ENCODE measurements around the gene CDC42BPB. TPM values are rescaled to one million over a fixed set of nuclear protein-coding genes. Genes with fewer than 3 reads are reported as not detected.

The CDC42BPB gene
- total RNA-seq, 2 experiments from 2014 or later = 6.6 to 7.6 TPM

DNA sequence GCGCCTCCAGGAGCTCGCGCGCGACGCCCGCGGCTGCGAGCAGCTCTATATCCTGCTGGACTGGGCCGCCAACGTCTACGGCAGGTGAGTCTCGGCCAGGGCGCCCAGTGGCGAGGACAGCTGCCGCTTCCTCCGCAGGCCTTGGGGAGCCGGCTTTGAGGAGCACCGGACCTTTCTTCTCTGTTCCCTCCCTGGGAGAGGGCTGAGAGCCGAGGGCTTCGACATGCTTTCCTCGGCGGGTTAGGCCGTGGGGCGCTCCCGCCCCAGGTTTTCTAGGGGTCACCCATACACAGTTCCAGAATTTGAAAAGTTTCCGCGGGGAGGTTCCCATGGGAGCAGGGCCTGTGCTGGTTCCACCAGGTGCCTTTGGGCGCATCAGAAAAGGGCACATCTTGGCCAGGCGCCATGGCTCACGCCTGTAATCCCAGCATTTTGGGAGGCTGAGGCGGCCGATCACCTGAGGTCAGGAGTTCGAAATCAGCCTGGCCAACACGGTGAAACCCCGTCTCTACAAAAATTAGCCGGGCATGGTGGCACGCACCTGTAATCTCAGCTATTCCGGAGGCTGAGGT lies 45.4 kb upstream of the CDC42BPB start:
- no peaks in the 10 kb centered on the region for H3K36me3 ChIP-seq (ENCODE audit: insufficient read depth, low read length)
- H3K4me1 ChIP-seq (ENCODE audit: insufficient read depth, low read length) = peaks cover 20% of the 10 kb centered on the region
- H3K4me3 Mint-ChIP-seq = no peak overlapping the region
- peaks cover 40% of the 10 kb centered on the region for H3K27me3 Mint-ChIP-seq
- no peak for TF ChIP-seq CTCF (IDR thresholded peaks at IDR 0.05)
- peaks cover 0 to 19% of the 10 kb centered on the region in 2 experiments for H3K9me3 ChIP-seq (ENCODE audit: control insufficient read depth in 1 of 2, insufficient read depth in 1 of 2, low read length in 2 of 2)
- DNase-seq = no peak
- intact Hi-C loops (cut with DNase I, micrococcal nuclease) = loop anchor here in 1 of 2 experiments (10.0 kb wide), 1 partner anchor 82 kb away; no protein-coding TSS in a partner anchor
- peaks cover 30 to 33% of the 10 kb centered on the region in 2 experiments for H3K27me3 ChIP-seq (ENCODE audit: control insufficient read depth in 1 of 2, insufficient read depth in 2 of 2, low read length in 2 of 2)
- H3K4me1 Mint-ChIP-seq (ENCODE audit: low read depth) = peaks cover 10% of the 10 kb centered on the region
- H3K9me3 Mint-ChIP-seq = no peaks in the 10 kb centered on the region
- ChIA-PET POLR2A (no interaction called here), CTCF (no interaction called here)
- H3K4me3 ChIP-seq (ENCODE audit: low read length) = no peak overlapping the region
- no peak for ATAC-seq (ENCODE audit: poor library complexity)
- H3K27ac Mint-ChIP-seq = no peak overlapping the region
- H3K27ac ChIP-seq (ENCODE audit: low read depth in 1 of 2, low read length in 2 of 2) = no peak overlapping the region
- H3K36me3 Mint-ChIP-seq (ENCODE audit: low read depth) = no peaks in the 10 kb centered on the region

GRCh38 chr14:103101963-103102688 lies 44.8 kb upstream of the CDC42BPB start:
- H3K27ac ChIP-seq (ENCODE audit: low read depth in 1 of 2, low read length in 2 of 2) = no peak overlapping the region
- H3K4me3 Mint-ChIP-seq = no peak overlapping the region
- peaks cover 32 to 33% of the 10 kb centered on the region in 2 experiments for H3K27me3 ChIP-seq (ENCODE audit: control insufficient read depth in 1 of 2, insufficient read depth in 2 of 2, low read length in 2 of 2)
- H3K4me1 Mint-ChIP-seq (ENCODE audit: low read depth) = peaks cover 10% of the 10 kb centered on the region
- TF ChIP-seq CTCF (IDR thresholded peaks at IDR 0.05) = no peak
- H3K4me1 ChIP-seq (ENCODE audit: insufficient read depth, low read length) = peaks cover 20% of the 10 kb centered on the region
- CTCF ChIA-PET = no interaction called here
- H3K9me3 ChIP-seq (ENCODE audit: control insufficient read depth in 1 of 2, insufficient read depth in 1 of 2, low read length in 2 of 2) = peaks cover 0 to 19% of the 10 kb centered on the region in 2 experiments
- peaks cover 44% of the 10 kb centered on the region for H3K27me3 Mint-ChIP-seq
- DNase-seq (no peak), ATAC-seq (ENCODE audit: poor library complexity) (no peak)
- POLR2A ChIA-PET = no interaction called here
- H3K36me3 Mint-ChIP-seq (ENCODE audit: low read depth) = no peaks in the 10 kb centered on the region
- no peaks in the 10 kb centered on the region for H3K36me3 ChIP-seq (ENCODE audit: insufficient read depth, low read length)
- intact Hi-C loops (cut with DNase I, micrococcal nuclease) = loop anchor here in 1 of 2 experiments (10.0 kb wide), 1 partner anchor 83 kb away; no protein-coding TSS in a partner anchor
- H3K4me3 ChIP-seq (ENCODE audit: low read length) = no peak overlapping the region
- no peaks in the 10 kb centered on the region for H3K9me3 Mint-ChIP-seq
- H3K27ac Mint-ChIP-seq = no peak overlapping the region

GRCh38 chr14:103101257-103101962 lies 44.1 kb upstream of the CDC42BPB start:
- H3K36me3 ChIP-seq (ENCODE audit: insufficient read depth, low read length) = no peaks in the 10 kb centered on the region
- H3K27me3 ChIP-seq (ENCODE audit: control insufficient read depth in 1 of 2, insufficient read depth in 2 of 2, low read length in 2 of 2) = peaks cover 30 to 33% of the 10 kb centered on the region in 2 experiments
- ATAC-seq (ENCODE audit: poor library complexity) (no peak), DNase-seq (no peak)
- peaks cover 20% of the 10 kb centered on the region for H3K4me1 ChIP-seq (ENCODE audit: insufficient read depth, low read length)
- POLR2A ChIA-PET = no interaction called here
- H3K9me3 ChIP-seq (ENCODE audit: control insufficient read depth in 1 of 2, insufficient read depth in 1 of 2, low read length in 2 of 2) = peaks cover 0 to 19% of the 10 kb centered on the region in 2 experiments
- no peaks in the 10 kb centered on the region for H3K36me3 Mint-ChIP-seq (ENCODE audit: low read depth)
- no peak overlapping the region for H3K27ac Mint-ChIP-seq
- TF ChIP-seq CTCF (IDR thresholded peaks at IDR 0.05) = no peak
- H3K9me3 Mint-ChIP-seq = no peaks in the 10 kb centered on the region
- H3K4me1 Mint-ChIP-seq (ENCODE audit: low read depth) = peaks cover 10% of the 10 kb centered on the region
- H3K27me3 Mint-ChIP-seq = peaks cover 45% of the 10 kb centered on the region
- H3K4me3 Mint-ChIP-seq = no peak overlapping the region
- intact Hi-C loops (cut with DNase I, micrococcal nuclease) = loop anchor here in 1 of 2 experiments (10.0 kb wide), 1 partner anchor 83 kb away; no protein-coding TSS in a partner anchor
- no peak overlapping the region for H3K4me3 ChIP-seq (ENCODE audit: low read length)
- H3K27ac ChIP-seq (ENCODE audit: low read depth in 1 of 2, low read length in 2 of 2) = no peak overlapping the region
- CTCF ChIA-PET = no interaction called here
